HepG2 (cell line): ENCODE results near the gene THADA. TPM values are rescaled to one million over a fixed set of nuclear protein-coding genes. Genes with fewer than 3 reads are reported as not detected.

ENCODE experiments used
- ATAC-seq: fragments of 200-7000 bp; cut with Tn5 transposase; 3 replicates; pipeline ENCODE4 v1.9.1; 2020; ENCODE audit warnings: mild to moderate bottlenecking, moderate library complexity
- BruUV-seq: library from RNA; stranded (reverse); fragments of 400-500 nt; replicated peaks from 2 replicates; lab custom pipeline; 2021; lab: Mats Ljungman, UMichigan
- CTCF ChIA-PET: fragments of 300-600 bp; formaldehyde crosslinking; extraction: SDS; loops from one replicate; lab custom pipeline; 2021; ENCODE audit warnings: low total read pairs, inconsistent platforms, low intra/inter-chr PET ratio; lab: Yijun Ruan, JAX
- POLR2A ChIA-PET: fragments of 350-600 bp; sonication (Branson Sonifier 250); formaldehyde crosslinking; loops from one replicate; lab custom pipeline; 2020; ENCODE audit warnings: antibody characterized with exemption, inconsistent platforms; lab: Yijun Ruan, JAX
- DNase-seq: peaks from one replicate; pipeline ENCODE4 v3.0.0-alpha.2; 2015; ENCODE audit warnings: low spot score
- FAIRE-seq: peaks from 3 replicates; lab custom pipeline; 2011; peaks lifted over from hg19 to GRCh38; lab: Jason Lieb, UNC
- H2AFZ ChIP-seq: one replicate; pipeline ENCODE4 v1.6.1; 2011; ENCODE audit warnings: low read length, inconsistent platforms
- H3K27ac ChIP-seq: fragments of 300-600 bp; 3 replicates; pipeline ENCODE4 v1.8.0; 2011; ENCODE audit warnings: mixed run types, mild to moderate bottlenecking, mixed read lengths, low read length, inconsistent platforms; ENCODE audit not compliant: insufficient read depth; ENCODE audit errors: extremely low read length
- H3K27me3 ChIP-seq, 2 experiments: fragments of 200-600 bp in 1 of 2; 2 replicates in 1 of 2; 3 replicates in 1 of 2; pipeline versions ENCODE4 v1.6.0 to v1.8.0; 2011; ENCODE audit warnings: low read length in 2 of 2, mild to moderate bottlenecking in 2 of 2, moderate library complexity in 2 of 2, inconsistent platforms in 1 of 2; ENCODE audit not compliant: insufficient read depth in 2 of 2, control insufficient read depth in 1 of 2
- H3K36me3 ChIP-seq, 2 experiments: fragments of 200-600 bp in 1 of 2; replicated peaks in 1 of 2; 2 replicates in 1 of 2; 3 replicates in 1 of 2; pipeline versions ENCODE4 v1.5.1 to v1.8.0; 2011; ENCODE audit warnings: low read length in 2 of 2, inconsistent platforms in 1 of 2; ENCODE audit not compliant: insufficient read depth in 2 of 2, control insufficient read depth in 1 of 2
- H3K4me1 ChIP-seq: 2 replicates; pipeline ENCODE4 v1.5.1; 2012; ENCODE audit warnings: low read length, inconsistent platforms; ENCODE audit not compliant: insufficient read depth
- H3K4me2 ChIP-seq: 2 replicates; pipeline ENCODE4 v1.6.0; 2011; ENCODE audit warnings: low read depth, low read length, inconsistent platforms
- H3K4me3 ChIP-seq, 3 experiments: fragments of 200-600 bp in 1 of 3; sonication (generic), shearing (Covaris generic) in 1 of 3; replicated peaks in 1 of 3; 2 replicates each; pipeline ENCODE4 v1.5.1; 2011 to 2016; ENCODE audit warnings: low read length in 3 of 3, inconsistent platforms in 2 of 3, low read depth in 2 of 3, mild to moderate bottlenecking in 2 of 3, control low read depth in 1 of 3, mixed read lengths in 1 of 3; ENCODE audit not compliant: insufficient read depth in 1 of 3
- H3K79me2 ChIP-seq: one replicate; pipeline ENCODE4 v1.6.1; 2011; ENCODE audit warnings: low read length, inconsistent platforms; ENCODE audit not compliant: insufficient read depth
- H3K9ac ChIP-seq: 2 replicates; pipeline ENCODE4 v1.6.0; 2011; ENCODE audit warnings: mild to moderate bottlenecking, low read depth, low read length, inconsistent platforms; ENCODE audit not compliant: insufficient read depth
- H3K9me3 ChIP-seq: 2 replicates; pipeline ENCODE4 v1.5.1; 2012; ENCODE audit warnings: mild to moderate bottlenecking, low read length
- H4K20me1 ChIP-seq: 2 replicates; pipeline ENCODE4 v1.6.0; 2011; ENCODE audit warnings: inconsistent platforms, mild to moderate bottlenecking, low read length, moderate library complexity; ENCODE audit not compliant: insufficient read depth
- KLF15 ChIP-seq: sonication (generic); formaldehyde crosslinking; IDR thresholded peaks from 2 replicates; pipeline ENCODE4 v1.8.1; 2023; ENCODE audit warnings: borderline replicate concordance, mild to moderate bottlenecking, inconsistent platforms, missing genetic modification reagents, mixed read lengths
- REXO4 ChIP-seq: sonication (generic); formaldehyde crosslinking; IDR thresholded peaks from 2 replicates; pipeline ENCODE4 v1.8.0; 2022; ENCODE audit warnings: missing genetic modification reagents, mild to moderate bottlenecking, borderline replicate concordance
- SALL1 ChIP-seq: sonication (generic); formaldehyde crosslinking; IDR thresholded peaks from 2 replicates; pipeline ENCODE4 v1.8.0; 2022; ENCODE audit warnings: mild to moderate bottlenecking, missing genetic modification reagents
- ZC3H13 ChIP-seq: sonication (generic); formaldehyde crosslinking; IDR thresholded peaks from 2 replicates; pipeline ENCODE4 v1.8.1; 2023; ENCODE audit warnings: mild to moderate bottlenecking, missing genetic modification reagents, moderate library complexity
- ZNF589 ChIP-seq: sonication (generic); formaldehyde crosslinking; conservative IDR thresholded peaks from 2 replicates; pipeline ENCODE4 v1.8.0; 2022; ENCODE audit warnings: mild to moderate bottlenecking, moderate library complexity, missing genetic modification reagents
- ZNF687 ChIP-seq: sonication (generic); formaldehyde crosslinking; IDR thresholded peaks from 2 replicates; pipeline ENCODE4 v1.5.1; 2020; ENCODE audit warnings: mild to moderate bottlenecking, missing genetic modification reagents, moderate library complexity
- WGBS: methylation state at CpG from one replicate; pipeline ENCODE4 v1.1.6; 2017; ENCODE audit warnings: low lambda C conversion rate; 5-methylcytosine and 5-hydroxymethylcytosine counted together
- in situ Hi-C: cut with HindIII; loops from 2 replicates; pipeline ENCODE4 v1.10.0; 2017; ENCODE audit warnings: low pct_unique_long_range_greater_than_20kb; ENCODE audit not compliant: extremely low pct_ligation_motif_present
- intact Hi-C: fragments of 100-400 bp; cut with micrococcal nuclease; formaldehyde crosslinking; loops from one replicate; pipeline ENCODE4 v1.10.0; 2022; ENCODE audit not compliant: unreplicated experiment
- polyA plus RNA-seq, 8 experiments: library from polyadenylated mRNA; depleted of rRNA in 3 of 8; stranded (reverse) in 7 of 8; unstranded in 1 of 8; fragments of >200 nt; fragmentation: Illumina TruSeq in 4 of 8; extraction: Trizol in 4 of 8; gene quantifications; 2 replicates each; pipeline versions ENCODE4 v1.2.1 to v1.2.3, GENCODE V29; 2011 to 2016; ENCODE audit warnings: low read depth in 4 of 8, missing spikeins in 1 of 8, mixed read lengths in 1 of 8; ENCODE audit not compliant: insufficient read depth in 1 of 8
- total RNA-seq, 5 experiments: library from RNA; depleted of rRNA; stranded (reverse); fragments of >200 nt; fragmentation: Illumina TruSeq; extraction: Trizol; gene quantifications; 2 replicates each; pipeline ENCODE4 v1.2.3, GENCODE V29; 2016; ENCODE audit warnings: low read depth in 1 of 5
- TF ChIP-seq, protein P1 (sequence below): sonication (generic); formaldehyde crosslinking; IDR thresholded peaks from 2 replicates; pipeline ENCODE4 v1.4.0; 2020; ENCODE audit warnings: missing genetic modification reagents

THADA gene
- total and polyA plus RNA-seq, 2 of the 13 experiments (the other 11 are each of a cell fraction or from before 2014, with no cell fraction given), result 12.7 to 21.7 TPM

GRCh38 chr2:43251171-43251731 lies 344.6 kb downstream of the THADA start (continued):
- peak; percentile 39 for TF ChIP-seq ZNF687 (CRISPR knock-in tag)

DNA sequence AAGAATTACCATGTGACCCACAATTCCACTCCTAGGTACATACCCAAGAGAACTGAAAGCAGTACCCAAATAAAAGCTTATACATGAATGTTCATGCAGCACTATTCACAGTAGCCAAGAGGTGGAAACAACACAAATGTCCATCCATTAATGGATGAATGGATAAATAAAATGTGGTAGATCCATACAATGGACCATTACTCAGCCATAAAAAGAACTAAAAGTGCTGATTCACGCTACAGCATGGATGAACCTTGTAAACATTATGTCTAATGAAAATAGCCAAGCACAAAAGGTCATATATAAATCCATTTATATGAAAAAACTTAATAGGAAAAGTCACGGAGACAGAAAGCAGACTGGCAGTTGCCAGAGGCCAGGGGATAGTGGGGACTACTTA lies 345.8 kb downstream of the THADA start:
- 95% methylated on average over 2 of the region's 2 CpGs for WGBS
- Histone ChIP-seq H3K4me1 (peaks cover 20% of the 10 kb centered on the region), H3K4me3 (no peak overlapping the region), H3K4me2 (no peak overlapping the region), H3K9me3 (no peaks in the 10 kb centered on the region), H3K27ac (no peak overlapping the region), H2AFZ (no peak overlapping the region), H3K27me3 (no peaks in the 10 kb centered on the region), H3K36me3 (no peaks in the 10 kb centered on the region), H3K79me2 (no peaks in the 10 kb centered on the region), H4K20me1 (no peaks in the 10 kb centered on the region), H3K9ac (no peak overlapping the region)
- intact Hi-C loops, result no loop called here
- no peak for DNase-seq
- BruUV-seq, result no TSS peak
- TF ChIP-seq REXO4 (CRISPR knock-in tag) (no peak), ZC3H13 (no peak), ZNF589 (CRISPR knock-in tag) (no peak), SALL1 (CRISPR knock-in tag) (no peak), KLF15 (CRISPR knock-in tag) (no peak)
- TF ChIP-seq, protein P1, sequence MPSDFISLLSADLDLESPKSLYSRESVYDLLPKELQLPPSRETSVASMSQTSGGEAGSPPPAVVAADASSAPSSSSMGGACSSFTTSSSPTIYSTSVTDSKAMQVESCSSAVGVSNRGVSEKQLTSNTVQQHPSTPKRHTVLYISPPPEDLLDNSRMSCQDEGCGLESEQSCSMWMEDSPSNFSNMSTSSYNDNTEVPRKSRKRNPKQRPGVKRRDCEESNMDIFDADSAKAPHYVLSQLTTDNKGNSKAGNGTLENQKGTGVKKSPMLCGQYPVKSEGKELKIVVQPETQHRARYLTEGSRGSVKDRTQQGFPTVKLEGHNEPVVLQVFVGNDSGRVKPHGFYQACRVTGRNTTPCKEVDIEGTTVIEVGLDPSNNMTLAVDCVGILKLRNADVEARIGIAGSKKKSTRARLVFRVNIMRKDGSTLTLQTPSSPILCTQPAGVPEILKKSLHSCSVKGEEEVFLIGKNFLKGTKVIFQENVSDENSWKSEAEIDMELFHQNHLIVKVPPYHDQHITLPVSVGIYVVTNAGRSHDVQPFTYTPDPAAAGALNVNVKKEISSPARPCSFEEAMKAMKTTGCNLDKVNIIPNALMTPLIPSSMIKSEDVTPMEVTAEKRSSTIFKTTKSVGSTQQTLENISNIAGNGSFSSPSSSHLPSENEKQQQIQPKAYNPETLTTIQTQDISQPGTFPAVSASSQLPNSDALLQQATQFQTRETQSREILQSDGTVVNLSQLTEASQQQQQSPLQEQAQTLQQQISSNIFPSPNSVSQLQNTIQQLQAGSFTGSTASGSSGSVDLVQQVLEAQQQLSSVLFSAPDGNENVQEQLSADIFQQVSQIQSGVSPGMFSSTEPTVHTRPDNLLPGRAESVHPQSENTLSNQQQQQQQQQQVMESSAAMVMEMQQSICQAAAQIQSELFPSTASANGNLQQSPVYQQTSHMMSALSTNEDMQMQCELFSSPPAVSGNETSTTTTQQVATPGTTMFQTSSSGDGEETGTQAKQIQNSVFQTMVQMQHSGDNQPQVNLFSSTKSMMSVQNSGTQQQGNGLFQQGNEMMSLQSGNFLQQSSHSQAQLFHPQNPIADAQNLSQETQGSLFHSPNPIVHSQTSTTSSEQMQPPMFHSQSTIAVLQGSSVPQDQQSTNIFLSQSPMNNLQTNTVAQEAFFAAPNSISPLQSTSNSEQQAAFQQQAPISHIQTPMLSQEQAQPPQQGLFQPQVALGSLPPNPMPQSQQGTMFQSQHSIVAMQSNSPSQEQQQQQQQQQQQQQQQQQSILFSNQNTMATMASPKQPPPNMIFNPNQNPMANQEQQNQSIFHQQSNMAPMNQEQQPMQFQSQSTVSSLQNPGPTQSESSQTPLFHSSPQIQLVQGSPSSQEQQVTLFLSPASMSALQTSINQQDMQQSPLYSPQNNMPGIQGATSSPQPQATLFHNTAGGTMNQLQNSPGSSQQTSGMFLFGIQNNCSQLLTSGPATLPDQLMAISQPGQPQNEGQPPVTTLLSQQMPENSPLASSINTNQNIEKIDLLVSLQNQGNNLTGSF (CRISPR knock-in tag), result no peak
- FAIRE-seq, result peak; percentile 26
- CTCF ChIA-PET, result no interaction called here
- POLR2A ChIA-PET, result no interaction called here
- no peak for ATAC-seq
- in situ Hi-C loops, result no loop called here
